H1 (cell line): ENCODE data around the gene FBXW10B. TPM values are rescaled to one million over a fixed set of nuclear protein-coding genes. Genes with fewer than 3 reads are reported as not detected.

Experiments used
- CTCF ChIA-PET: fragments of 300-600 bp; sonication (Branson Sonifier 250); formaldehyde crosslinking; loops from one replicate; lab custom pipeline; 2021; ENCODE audit not compliant: partially characterized antibody; lab: Charles Lee
- POLR2A ChIA-PET: fragments of 300-600 bp; sonication (Branson Sonifier 250); formaldehyde crosslinking; loops from one replicate; lab custom pipeline; 2021; ENCODE audit warnings: inconsistent platforms; ENCODE audit not compliant: partially characterized antibody; lab: Charles Lee
- DNase-seq, 2 experiments: peaks; one replicate each; pipeline versions ENCODE4 v3.0.0 to v3.0.0-alpha.2; 2010 to 2022; ENCODE audit warnings: low spot score in 2 of 2, low read depth in 1 of 2, mixed read lengths in 1 of 2
- FAIRE-seq: peaks from 2 replicates; lab custom pipeline; 2011; peaks lifted over from hg19 to GRCh38; lab: Jason Lieb, UNC
- H2AFZ ChIP-seq: 2 replicates; pipeline ENCODE4 v1.8.1; 2012; ENCODE audit warnings: low read length, inconsistent platforms
- H2AK5ac ChIP-seq: 2 replicates; pipeline ENCODE4 v1.6.1; 2013; ENCODE audit warnings: low read depth, low read length
- H2BK120ac ChIP-seq: replicated peaks from 2 replicates; pipeline ENCODE3; 2013; ENCODE audit warnings: low read depth, low read length, inconsistent platforms
- H2BK12ac ChIP-seq: 2 replicates; pipeline ENCODE4 v1.6.1; 2013; ENCODE audit warnings: low read depth, low read length
- H2BK15ac ChIP-seq: 2 replicates; pipeline ENCODE4 v1.6.1; 2013; ENCODE audit warnings: low read length
- H2BK20ac ChIP-seq: 2 replicates; pipeline ENCODE4 v1.6.1; 2013; ENCODE audit warnings: low read length
- H2BK5ac ChIP-seq: 2 replicates; pipeline ENCODE4 v1.6.1; 2013; ENCODE audit warnings: low read depth, low read length
- H3K14ac ChIP-seq: 2 replicates; pipeline ENCODE4 v1.6.1; 2013; ENCODE audit warnings: inconsistent platforms; ENCODE audit not compliant: insufficient read length
- H3K18ac ChIP-seq: 2 replicates; pipeline ENCODE4 v1.6.1; 2013; ENCODE audit warnings: low read length; ENCODE audit errors: extremely low read depth
- H3K23ac ChIP-seq: 2 replicates; pipeline ENCODE4 v1.6.1; 2013; ENCODE audit warnings: inconsistent platforms; ENCODE audit not compliant: insufficient read length
- H3K23me2 ChIP-seq: 2 replicates; pipeline ENCODE4 v1.6.1; 2013; ENCODE audit warnings: low read depth, low read length
- H3K27ac ChIP-seq: 2 replicates; pipeline ENCODE4 v1.6.1; 2011; ENCODE audit warnings: low read depth, low read length, inconsistent platforms
- H3K27me3 ChIP-seq, 4 experiments: replicated peaks in 1 of 4; 1 replicate in 1 of 4; 2 replicates in 3 of 4; pipeline versions ENCODE4 v1.6.1 to v1.8.1; 2011 to 2013; ENCODE audit warnings: low read length in 3 of 4, mild to moderate bottlenecking in 3 of 4, inconsistent platforms in 2 of 4, mixed read lengths in 2 of 4, moderate library complexity in 1 of 4; ENCODE audit not compliant: control insufficient read depth in 3 of 4, insufficient read depth in 3 of 4; ENCODE audit errors: extremely low read depth in 1 of 4
- H3K36me3 ChIP-seq, 4 experiments: 2 replicates each; pipeline versions ENCODE4 v1.6.1 to v1.8.1; 2011 to 2013; ENCODE audit warnings: mild to moderate bottlenecking in 4 of 4, low read length in 3 of 4, moderate library complexity in 2 of 4, control low read depth in 1 of 4, inconsistent platforms in 1 of 4; ENCODE audit not compliant: insufficient read depth in 4 of 4, control insufficient read depth in 2 of 4
- H3K4ac ChIP-seq: replicated peaks from 2 replicates; pipeline ENCODE3; 2013; ENCODE audit warnings: low read length, low read depth, mixed read lengths, inconsistent platforms; ENCODE audit not compliant: insufficient read length
- H3K4me1 ChIP-seq, 4 experiments: replicated peaks in 1 of 4; 1 replicate in 1 of 4; 2 replicates in 3 of 4; pipeline versions ENCODE4 v1.6.1 to v1.8.1; 2011 to 2013; ENCODE audit warnings: low read length in 3 of 4, inconsistent platforms in 2 of 4, mixed read lengths in 1 of 4; ENCODE audit not compliant: insufficient read depth in 4 of 4, control insufficient read depth in 3 of 4
- H3K4me2 ChIP-seq, 2 experiments: 2 replicates each; pipeline versions ENCODE4 v1.6.1 to v1.8.1; 2011 to 2013; ENCODE audit warnings: low read depth in 2 of 2, low read length in 2 of 2, control low read depth in 1 of 2, inconsistent platforms in 1 of 2, mild to moderate bottlenecking in 1 of 2; ENCODE audit not compliant: insufficient read depth in 1 of 2
- H3K4me3 ChIP-seq, 4 experiments: fragments of 200-600, 300-600 bp in 1 of 4; sonication (generic), shearing (Covaris generic), sonication (Bioruptor Twin) in 1 of 4; 2 replicates each; pipeline versions ENCODE4 v1.5.1 to v1.8.1; 2011 to 2016; ENCODE audit warnings: low read length in 4 of 4, low read depth in 3 of 4, control low read depth in 2 of 4, inconsistent platforms in 2 of 4, mild to moderate bottlenecking in 2 of 4, mixed read lengths in 1 of 4, moderate library complexity in 1 of 4; ENCODE audit not compliant: insufficient read depth in 2 of 4; ENCODE audit errors: extremely low read depth in 1 of 4
- H3K56ac ChIP-seq: replicated peaks from 2 replicates; pipeline ENCODE3; 2013; ENCODE audit warnings: low read depth, mild to moderate bottlenecking, mixed read lengths, low read length, inconsistent platforms; ENCODE audit not compliant: insufficient read length
- H3K79me1 ChIP-seq: 2 replicates; pipeline ENCODE4 v1.6.1; 2013; ENCODE audit warnings: low read depth, low read length, control low read depth
- H3K79me2 ChIP-seq, 2 experiments: 2 replicates each; pipeline versions ENCODE4 v1.6.1 to v1.8.1; 2012 to 2013; ENCODE audit warnings: low read length in 2 of 2, mild to moderate bottlenecking in 2 of 2, inconsistent platforms in 1 of 2; ENCODE audit not compliant: insufficient read depth in 2 of 2, control insufficient read depth in 1 of 2
- H3K9ac ChIP-seq, 4 experiments: replicated peaks in 1 of 4; 1 replicate in 1 of 4; 2 replicates in 3 of 4; pipeline versions ENCODE4 v1.6.1 to v1.8.1; 2011 to 2013; ENCODE audit warnings: low read depth in 3 of 4, low read length in 3 of 4, control low read depth in 2 of 4, mild to moderate bottlenecking in 2 of 4, moderate library complexity in 2 of 4, inconsistent platforms in 1 of 4; ENCODE audit errors: extremely low read depth in 1 of 4
- H3K9me3 ChIP-seq, 2 experiments: 2 replicates each; pipeline versions ENCODE4 v1.6.1 to v1.8.1; 2012 to 2013; ENCODE audit warnings: mild to moderate bottlenecking in 2 of 2, moderate library complexity in 2 of 2, control low read depth in 1 of 2, inconsistent platforms in 1 of 2, low read depth in 1 of 2, low read length in 1 of 2, mixed read lengths in 1 of 2; ENCODE audit not compliant: insufficient read depth in 2 of 2
- H4K20me1 ChIP-seq, 2 experiments: replicated peaks in 1 of 2; 2 replicates each; pipeline versions ENCODE3 to v1.8.1; 2011 to 2013; ENCODE audit warnings: inconsistent platforms in 2 of 2, low read length in 2 of 2, mild to moderate bottlenecking in 1 of 2; ENCODE audit not compliant: insufficient read depth in 2 of 2, control insufficient read depth in 1 of 2
- H4K5ac ChIP-seq: 2 replicates; pipeline ENCODE4 v1.6.1; 2013; ENCODE audit warnings: low read length, low read depth, mixed read lengths, inconsistent platforms; ENCODE audit not compliant: insufficient read length
- H4K8ac ChIP-seq: 2 replicates; pipeline ENCODE4 v1.8.0; 2013; ENCODE audit warnings: mild to moderate bottlenecking, moderate library complexity, low read length, inconsistent platforms; ENCODE audit not compliant: insufficient read depth; ENCODE audit errors: extremely low read depth
- H4K91ac ChIP-seq: replicated peaks from 2 replicates; pipeline ENCODE3; 2013; ENCODE audit warnings: low read length, mixed read lengths, inconsistent platforms; ENCODE audit not compliant: insufficient read length
- EP300 ChIP-seq, 2 experiments: IDR thresholded peaks; 1 replicate in 1 of 2; 2 replicates in 1 of 2; pipeline ENCODE4 v1.6.1; 2011 to 2012; ENCODE audit warnings: low read depth in 2 of 2, low read length in 2 of 2, mild to moderate bottlenecking in 2 of 2, borderline replicate concordance in 1 of 2, inconsistent platforms in 1 of 2, moderate library complexity in 1 of 2
- HDAC2 ChIP-seq, 2 experiments: fragments of 300-600 bp in 1 of 2; sonication (generic) in 1 of 2; IDR thresholded peaks; 2 replicates each; pipeline ENCODE4 v1.6.1; 2011 to 2012; ENCODE audit warnings: low read depth in 2 of 2, low read length in 2 of 2, mild to moderate bottlenecking in 2 of 2, moderate library complexity in 2 of 2, borderline replicate concordance in 1 of 2, inconsistent platforms in 1 of 2
- KDM4A ChIP-seq: IDR thresholded peaks from one replicate; pipeline ENCODE4 v1.7.1; 2012; ENCODE audit warnings: low read depth, mild to moderate bottlenecking, moderate library complexity, low read length, inconsistent platforms; ENCODE audit not compliant: severe bottlenecking
- MAX ChIP-seq: IDR thresholded peaks from 2 replicates; pipeline ENCODE4 v1.6.1; 2012; ENCODE audit warnings: inconsistent platforms
- PHF8 ChIP-seq: fragments of 200-600 bp; sonication (generic); conservative IDR thresholded peaks from 2 replicates; pipeline ENCODE4 v1.7.1; 2012; ENCODE audit warnings: low read depth, mild to moderate bottlenecking, inconsistent platforms, low read length, moderate library complexity
- SIRT6 ChIP-seq: IDR thresholded peaks from one replicate; pipeline ENCODE4 v1.7.1; 2012; ENCODE audit warnings: low read length, inconsistent platforms
- TCF12 ChIP-seq: IDR thresholded peaks from 2 replicates; pipeline ENCODE4 v1.6.1; 2011; ENCODE audit warnings: low read depth, mild to moderate bottlenecking, low read length
- WGBS, 2 experiments: shearing (Covaris generic) in 1 of 2; methylation state at CpG; one replicate each; pipeline versions ENCODE4 v1.1.6 to v1.1.7; 2013 to 2015; ENCODE audit warnings: low lambda C conversion rate in 2 of 2, mixed read lengths in 2 of 2, inconsistent platforms in 1 of 2, low coverage in 1 of 2, missing lambda C conversion rate in 1 of 2; ENCODE audit not compliant: insufficient replicate concordance in 2 of 2, insufficient coverage in 1 of 2, insufficient read length in 1 of 2; ENCODE audit errors: extremely low coverage in 1 of 2, missing lambda C conversion rate in 1 of 2; 5-methylcytosine and 5-hydroxymethylcytosine counted together
- polyA plus RNA-seq, 7 experiments: library from polyadenylated mRNA; depleted of rRNA in 3 of 7; stranded (reverse) in 5 of 7; unstranded in 2 of 7; fragments of >200 nt in 5 of 7; fragments of 200-250 nt in 2 of 7; gene quantifications; 1 replicate in 5 of 7; 2 replicates in 1 of 7; 4 replicates in 1 of 7; pipeline versions ENCODE4 v1.2.1 to v1.2.3, GENCODE V29; 2011 to 2013; ENCODE audit warnings: missing spikeins in 2 of 7, mixed read lengths in 2 of 7
- total RNA-seq: library from RNA; stranded (reverse); fragmentation: NEBNext Ultra II Directional; extraction: Animal tissue kit (Norgen Biotek cat#: 25700); gene quantifications from 2 replicates; pipeline ENCODE4 v1.2.1, GENCODE V29; 2021

The FBXW10B gene
- total and polyA plus RNA-seq, 2 of the 8 experiments (the other 6 are each of a cell fraction or from before 2014, with no cell fraction given), result 0.14 TPM; not detected in 1

- FAIRE-seq (no peak), DNase-seq (no peak)
- Histone ChIP-seq H2BK20ac (no peak overlapping the region), H3K23me2 (no peaks in the 10 kb centered on the region), H3K27me3 (no peaks in the 10 kb centered on the region), H3K56ac (no peak overlapping the region), H3K79me1 (no peaks in the 10 kb centered on the region), H2BK5ac (no peak overlapping the region), H4K5ac (no peak overlapping the region), H3K27ac (no peak overlapping the region), H2BK15ac (no peak overlapping the region), H3K4ac (no peak overlapping the region), H4K20me1 (no peaks in the 10 kb centered on the region), H3K18ac (no peak overlapping the region), H3K14ac (no peak overlapping the region), H4K91ac (no peak overlapping the region), H3K4me3 (no peak overlapping the region), H2BK12ac (no peak overlapping the region), H2AK5ac (no peak overlapping the region), H3K9ac (no peak overlapping the region), H3K36me3 (peaks cover 0 to 10% (median 4%) of the 10 kb centered on the region in 4 experiments; a peak in 5 of 8 replicates), H2AFZ (no peak overlapping the region), H2BK120ac (no peak overlapping the region), H3K23ac (no peak overlapping the region), H4K8ac (no peak overlapping the region), H3K4me1 (peaks cover 0 to 2% (median 0%) of the 10 kb centered on the region in 4 experiments; a peak in 1 of 7 replicates), H3K79me2 (no peaks in the 10 kb centered on the region), H3K9me3 (no peaks in the 10 kb centered on the region), H3K4me2 (no peak overlapping the region)
- POLR2A ChIA-PET, result interaction anchor here (0.8 to 1.9 kb wide), 3 partner anchors 10 to 371 kb away, joined by 3 to 5 read pairs (median 3); no protein-coding TSS in a partner anchor
- no peak for TF ChIP-seq PHF8
- TF ChIP-seq KDM4A, result no peak
- TF ChIP-seq MAX, result no peak
- TF ChIP-seq EP300 (IDR thresholded peaks at IDR 0.05; ENCODE audit: borderline replicate concordance in 1 of 2, low read depth in 2 of 2, low read length in 2 of 2), result no peak
- TF ChIP-seq SIRT6, result no peak
- TF ChIP-seq HDAC2 (IDR thresholded peaks at IDR 0.05; ENCODE audit: borderline replicate concordance in 1 of 2, low read depth in 2 of 2, low read length in 2 of 2), result no peak
- no peak for TF ChIP-seq TCF12
- CTCF ChIA-PET, result no interaction called here
- 89% methylated on average over 6 of the region's 6 CpGs; no CpG with 5 or more reads in 1 of the 2 experiments for WGBS, 2 experiments
Observed at GRCh38 chr17:15663176-15663575, 43.7 kb upstream of the FBXW10B start.
